Loucy (cell line): ENCODE results near the gene LCN15.
"Not testable (repeated sequence)": the region's sequence is repeated elsewhere in the genome, so short reads cannot be mapped to it uniquely, and the experiment has no call there.

Experiments used
- H2AFZ ChIP-seq: fragments of 200-600 bp; sonication (generic); 2 replicates; pipeline ENCODE4 v1.6.0; 2016; ENCODE audit warnings: antibody characterized with exemption, mild to moderate bottlenecking, low read length, moderate library complexity
- H3F3A ChIP-seq: fragments of 200-600 bp; 2 replicates; pipeline ENCODE4 v1.6.0; 2016; ENCODE audit warnings: antibody characterized with exemption, low read depth, mild to moderate bottlenecking
- H3K27me3 ChIP-seq: fragments of 200-600 bp; sonication (generic); 2 replicates; pipeline ENCODE4 v1.6.1; 2014; ENCODE audit warnings: low read length, mild to moderate bottlenecking; ENCODE audit not compliant: insufficient read depth, poor library complexity, severe bottlenecking
- H3K36me3 ChIP-seq: fragments of 200-600 bp; sonication (generic); 2 replicates; pipeline ENCODE4 v1.6.1; 2016; ENCODE audit warnings: low read length; ENCODE audit not compliant: insufficient read depth
- H3K4me1 ChIP-seq: fragments of 200-600 bp; sonication (generic); 2 replicates; pipeline ENCODE4 v1.5.1; 2014; ENCODE audit warnings: low read length, mild to moderate bottlenecking; ENCODE audit not compliant: insufficient read depth, poor library complexity, severe bottlenecking
- H3K4me2 ChIP-seq: fragments of 200-600 bp; sonication (generic); 2 replicates; pipeline ENCODE4 v1.6.0; 2014; ENCODE audit warnings: antibody characterized with exemption, low read length, low read depth, mild to moderate bottlenecking; ENCODE audit not compliant: poor library complexity, severe bottlenecking
- H3K4me3 ChIP-seq: fragments of 200-600 bp; sonication (generic); 2 replicates; pipeline ENCODE4 v1.5.1; 2014; ENCODE audit warnings: low read length, mild to moderate bottlenecking, mixed read lengths; ENCODE audit not compliant: poor library complexity, severe bottlenecking
- H3K79me2 ChIP-seq: fragments of 200-600 bp; sonication (generic); 2 replicates; pipeline ENCODE4 v1.6.1; 2014; ENCODE audit warnings: low read length; ENCODE audit not compliant: insufficient read depth
- H3K9ac ChIP-seq: fragments of 200-600 bp; sonication (generic); 2 replicates; pipeline ENCODE4 v1.6.0; 2014; ENCODE audit warnings: mild to moderate bottlenecking, low read depth, low read length, moderate library complexity; ENCODE audit not compliant: poor library complexity, severe bottlenecking
- H3K9me2 ChIP-seq: fragments of 200-600 bp; sonication (generic); replicated peaks from 2 replicates; pipeline ENCODE4 v1.6.1; 2016; ENCODE audit warnings: low read depth, low read length, mixed read lengths
- H3K9me3 ChIP-seq: fragments of 200-600 bp; sonication (generic); 2 replicates; pipeline ENCODE4 v1.6.1; 2014; ENCODE audit warnings: mild to moderate bottlenecking, antibody characterized with exemption, low read length, low read depth; ENCODE audit not compliant: insufficient read depth
- H4K20me1 ChIP-seq: fragments of 200-600 bp; sonication (generic); 2 replicates; pipeline ENCODE4 v1.6.0; 2014; ENCODE audit warnings: antibody characterized with exemption, low read length, mild to moderate bottlenecking; ENCODE audit not compliant: insufficient read depth, poor library complexity, severe bottlenecking
- CTCF ChIP-seq: fragments of 200-600 bp; sonication (generic); conservative IDR thresholded peaks from 2 replicates; pipeline ENCODE4 v1.5.1; 2014; ENCODE audit warnings: mild to moderate bottlenecking, antibody characterized with exemption, low read length
- EZH2phosphoT487 ChIP-seq: fragments of 200-600 bp; IDR thresholded peaks from 2 replicates; pipeline ENCODE4 v1.6.1; 2018; ENCODE audit warnings: antibody characterized with exemption, mild to moderate bottlenecking, moderate library complexity, borderline replicate concordance

The LCN15 gene

GRCh38 chr9:136798708-136799078 is 34.4 kb upstream of the LCN15 start:
- no peaks in the 10 kb centered on the region for H4K20me1 ChIP-seq
- H3K9me3 ChIP-seq: no peaks in the 10 kb centered on the region
- no peak overlapping the region for H3K4me3 ChIP-seq
- H3K27me3 ChIP-seq: no peaks in the 10 kb centered on the region
- H3K79me2 ChIP-seq: no peaks in the 10 kb centered on the region
- H3K9ac ChIP-seq: no peak overlapping the region
- no peak overlapping the region for H2AFZ ChIP-seq
- H3F3A ChIP-seq: no peaks in the 10 kb centered on the region
- H3K9me2 ChIP-seq: no peaks in the 10 kb centered on the region
- peaks cover 5% of the 10 kb centered on the region for H3K4me1 ChIP-seq
- TF ChIP-seq CTCF (no peak), EZH2phosphoT487 (no peak)
- H3K4me2 ChIP-seq: no peak overlapping the region
- no peaks in the 10 kb centered on the region for H3K36me3 ChIP-seq

GRCh38 chr9:136796775-136797347 is 32.5 kb upstream of the LCN15 start:
- H3K4me1 ChIP-seq: peaks cover 11% of the 10 kb centered on the region
- not testable (repeated sequence) for H2AFZ ChIP-seq, H4K20me1 ChIP-seq, H3K27me3 ChIP-seq, H3K9ac ChIP-seq, H3K9me3 ChIP-seq, H3K9me2 ChIP-seq, H3K36me3 ChIP-seq, H3K4me3 ChIP-seq, H3F3A ChIP-seq, H3K79me2 ChIP-seq, H3K4me2 ChIP-seq

- no peaks in the 10 kb centered on the region for H3K36me3 ChIP-seq
- H2AFZ ChIP-seq: no peak within 1 kb of the TSS
- H3F3A ChIP-seq: no peaks in the 10 kb centered on the region
- H3K27me3 ChIP-seq: no peaks in the 10 kb centered on the region
- H3K9ac ChIP-seq: no peak within 1 kb of the TSS
- H3K9me2 ChIP-seq: no peaks in the 10 kb centered on the region
- TF ChIP-seq EZH2phosphoT487: no peak
- TF ChIP-seq CTCF: no peak
- no peaks in the 10 kb centered on the region; the same call in 1 of the 2 replicates for H3K79me2 ChIP-seq
- H3K4me1 ChIP-seq: peaks cover 11% of the 10 kb centered on the region
- H4K20me1 ChIP-seq: peaks cover 8% of the 10 kb centered on the region
- H3K4me3 ChIP-seq: no peak within 1 kb of the TSS
- H3K4me2 ChIP-seq: no peak within 1 kb of the TSS
- H3K9me3 ChIP-seq: no peaks in the 10 kb centered on the region
These were observed 32.0 kb upstream of the LCN15 start, which contains the start of gene CCDC183 for GRCh38 chr9:136796238-136796774. TSS of gene CCDC183 (plus strand) at chr9:136796338. CDS start at chr9:136796398, 60 bp downstream.

- Histone ChIP-seq H3K9me2 (no peaks in the 10 kb centered on the region), H3K79me2 (no peaks in the 10 kb centered on the region; the same call in 1 of the 2 replicates), H3K4me2 (no peak overlapping the region), H3K4me3 (no peak overlapping the region), H3K27me3 (no peaks in the 10 kb centered on the region), H3K9me3 (no peaks in the 10 kb centered on the region), H4K20me1 (peaks cover 9% of the 10 kb centered on the region), H3K4me1 (peaks cover 11% of the 10 kb centered on the region), H2AFZ (no peak overlapping the region), H3K9ac (no peak overlapping the region), H3K36me3 (no peaks in the 10 kb centered on the region), H3F3A (no peaks in the 10 kb centered on the region)
- TF ChIP-seq CTCF (no peak), EZH2phosphoT487 (no peak)
These were observed 30.7 kb upstream of the LCN15 start for GRCh38 chr9:136795000-136795348.
